ENCODE data around the gene PHETA2.
"Not testable (repeated sequence)": the region's sequence is repeated elsewhere in the genome, so short reads cannot be mapped to it uniquely, and the experiment has no call there.

The PHETA2 gene

GRCh38 chr22:42104332-42104860 lies 30.3 kb downstream of the PHETA2 start:
- not testable (repeated sequence) for DNase-seq (ENCODE audit: low spot score)

- DNase-seq (ENCODE audit: low spot score), result no peak
Measured at GRCh38 chr22:42108848-42109247, 34.8 kb downstream of the PHETA2 start.

GRCh38 chr22:42111798-42112197 lies 37.8 kb downstream of the PHETA2 start:
- DNase-seq (ENCODE audit: low spot score), result no peak

- not testable (repeated sequence) for DNase-seq (ENCODE audit: low spot score)
Measured at GRCh38 chr22:42112793-42113192, 38.7 kb downstream of the PHETA2 start.

GRCh38 chr22:42114721-42115120 lies 40.7 kb downstream of the PHETA2 start:
- no peak for DNase-seq (ENCODE audit: low spot score)

- DNase-seq (ENCODE audit: low spot score), result not testable (repeated sequence)
Measured at GRCh38 chr22:42115420-42115830, 41.4 kb downstream of the PHETA2 start.

GRCh38 chr22:42116848-42117424 lies 42.9 kb downstream of the PHETA2 start:
- DNase-seq (ENCODE audit: low spot score), result no peak

- not testable (repeated sequence) for DNase-seq (ENCODE audit: low spot score)
Measured at GRCh38 chr22:42120231-42121021, 46.4 kb downstream of the PHETA2 start.

- not testable (repeated sequence) for DNase-seq (ENCODE audit: low spot score)
Measured at GRCh38 chr22:42123529-42123928, 49.5 kb downstream of the PHETA2 start.

GRCh38 chr22:42127606-42128005 lies 53.6 kb downstream of the PHETA2 start:
- no peak for DNase-seq (ENCODE audit: low spot score)

GRCh38 chr22:42128007-42128406 lies 54.0 kb downstream of the PHETA2 start:
- not testable (repeated sequence) for DNase-seq (ENCODE audit: low spot score)

All from Ammon's horn (tissue), 1 donor.